Type B pancreatic cell (in vitro differentiated cells): ENCODE measurements around the gene VTI1B. TPM values are rescaled to one million over a fixed set of nuclear protein-coding genes. Genes with fewer than 3 reads are reported as not detected.
A peak's percentile ranks its signal among the peaks of the same experiment; 100 is the strongest.

Experiments used
- DNase-seq: peaks from one replicate; pipeline ENCODE4 v3.0.0; 2021; ENCODE audit warnings: mixed read lengths; ENCODE audit not compliant: unreplicated experiment; ENCODE audit errors: extremely low spot score
- H3K27ac Mint-ChIP-seq: 2 replicates; pipeline ENCODE4 v1.8.0; 2021; ENCODE audit warnings: mild to moderate bottlenecking, mixed read lengths
- H3K27me3 Mint-ChIP-seq: 2 replicates; pipeline ENCODE4 v1.8.0; 2021; ENCODE audit warnings: mixed read lengths
- H3K36me3 Mint-ChIP-seq: 2 replicates; pipeline ENCODE4 v1.8.0; 2021; ENCODE audit warnings: mixed read lengths
- H3K4me1 Mint-ChIP-seq: one replicate; pipeline ENCODE4 v1.8.0; 2021; ENCODE audit warnings: mixed read lengths; ENCODE audit not compliant: unreplicated experiment
- H3K4me3 Mint-ChIP-seq: 2 replicates; pipeline ENCODE4 v1.8.0; 2021; ENCODE audit warnings: mild to moderate bottlenecking, mixed read lengths
- H3K9me3 Mint-ChIP-seq: 2 replicates; pipeline ENCODE4 v1.8.0; 2021; ENCODE audit warnings: mixed read lengths
- total RNA-seq: library from RNA; stranded (reverse); gene quantifications from 2 replicates; pipeline ENCODE4 v1.2.1, GENCODE V29; 2021; ENCODE audit warnings: low replicate concordance
- TF ChIP-seq, protein P1 (sequence below): fragments of 200-600 bp; sonication (generic); conservative IDR thresholded peaks from 2 replicates; pipeline ENCODE4 v1.5.0; 2021; ENCODE audit warnings: antibody characterized with exemption, mild to moderate bottlenecking

The VTI1B gene
- total RNA-seq, 1 donor from 2014 or later = 92.0 TPM

DNA sequence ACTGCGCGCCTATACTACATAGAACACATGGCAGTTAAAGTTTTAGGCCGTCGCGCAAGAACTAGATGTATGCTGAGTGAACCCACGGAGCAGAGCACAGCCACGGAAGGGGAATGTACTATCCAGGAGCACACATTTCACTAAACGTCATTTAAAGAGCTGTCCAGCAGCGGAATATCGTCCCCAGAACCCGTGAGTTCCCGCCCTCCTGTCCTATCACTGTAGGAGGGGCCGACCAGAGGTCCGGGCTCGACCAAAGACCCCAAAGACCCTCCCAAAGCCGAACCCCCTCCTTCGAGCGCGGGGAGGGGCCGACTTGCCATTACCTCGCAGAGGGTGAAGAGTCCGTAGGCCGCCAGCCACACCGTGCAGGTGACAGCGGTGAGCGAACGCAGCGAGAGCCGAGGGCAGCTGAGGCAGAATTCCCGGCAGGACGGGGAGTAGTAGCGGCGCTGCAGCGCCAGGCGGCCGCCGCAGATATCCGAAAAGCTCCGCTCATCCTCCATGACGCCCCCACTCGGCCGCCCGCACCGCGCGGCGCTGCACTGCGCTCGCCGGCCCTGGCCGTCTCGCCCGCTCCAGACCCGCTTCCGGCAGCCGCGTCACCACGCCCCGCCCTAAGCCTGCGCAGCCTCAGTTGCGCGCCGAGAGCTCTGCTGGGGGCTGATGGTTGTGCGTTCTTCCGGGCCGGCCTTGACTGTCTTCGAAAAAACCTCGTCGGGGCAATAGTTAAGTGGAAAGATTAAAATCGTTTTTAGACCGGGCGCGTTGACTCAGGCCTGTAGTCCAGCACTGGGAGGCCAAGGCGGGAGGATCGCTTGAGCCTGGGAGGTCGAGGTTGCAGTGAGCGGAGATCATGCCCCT, 74.5 kb downstream of the VTI1B start, which contains the start of gene PIGH:
TSS of gene PIGH (minus strand) at position 571 of the 864 bp plus-strand sequence. CDS start at position 506, 65 bp downstream.
- Mint-ChIP-seq H3K4me3 (peak within 1 kb of the TSS; percentile 98), H3K27me3 (peaks cover 3% of the 10 kb centered on the region), H3K36me3 (peaks cover 11% of the 10 kb centered on the region), H3K4me1 (peaks cover 9% of the 10 kb centered on the region), H3K9me3 (no peaks in the 10 kb centered on the region), H3K27ac (peak within 1 kb of the TSS; percentile 94)
- TF ChIP-seq, protein P1, sequence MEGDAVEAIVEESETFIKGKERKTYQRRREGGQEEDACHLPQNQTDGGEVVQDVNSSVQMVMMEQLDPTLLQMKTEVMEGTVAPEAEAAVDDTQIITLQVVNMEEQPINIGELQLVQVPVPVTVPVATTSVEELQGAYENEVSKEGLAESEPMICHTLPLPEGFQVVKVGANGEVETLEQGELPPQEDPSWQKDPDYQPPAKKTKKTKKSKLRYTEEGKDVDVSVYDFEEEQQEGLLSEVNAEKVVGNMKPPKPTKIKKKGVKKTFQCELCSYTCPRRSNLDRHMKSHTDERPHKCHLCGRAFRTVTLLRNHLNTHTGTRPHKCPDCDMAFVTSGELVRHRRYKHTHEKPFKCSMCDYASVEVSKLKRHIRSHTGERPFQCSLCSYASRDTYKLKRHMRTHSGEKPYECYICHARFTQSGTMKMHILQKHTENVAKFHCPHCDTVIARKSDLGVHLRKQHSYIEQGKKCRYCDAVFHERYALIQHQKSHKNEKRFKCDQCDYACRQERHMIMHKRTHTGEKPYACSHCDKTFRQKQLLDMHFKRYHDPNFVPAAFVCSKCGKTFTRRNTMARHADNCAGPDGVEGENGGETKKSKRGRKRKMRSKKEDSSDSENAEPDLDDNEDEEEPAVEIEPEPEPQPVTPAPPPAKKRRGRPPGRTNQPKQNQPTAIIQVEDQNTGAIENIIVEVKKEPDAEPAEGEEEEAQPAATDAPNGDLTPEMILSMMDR = peak; percentile 79
- peak; percentile 92 for DNase-seq

Other genes starting within 250 kb of the VTI1B start
- gene TMEM229B, start 185.9 kb downstream of the VTI1B start, total RNA-seq = 2.1 and 2.7 TPM in 2 replicates
- gene PLEKHH1, start 141.3 kb downstream of the VTI1B start, total RNA-seq = 25.3 and 40.0 TPM in 2 replicates
- gene PIGH, start 74.4 kb downstream of the VTI1B start, total RNA-seq = 19.0 and 20.3 TPM in 2 replicates
- gene ARG2, start 54.7 kb downstream of the VTI1B start, total RNA-seq = 11.5 and 18.2 TPM in 2 replicates
- gene RDH11, start 21.1 kb upstream of the VTI1B start, total RNA-seq = 63.8 and 66.5 TPM in 2 replicates
- 2.6 and 3.3 TPM in 2 replicates for gene RDH12, start 27.3 kb upstream of the VTI1B start, total RNA-seq
- 33.8 and 36.6 TPM in 2 replicates for gene ZFYVE26, start 142.0 kb upstream of the VTI1B start, total RNA-seq
- 23.6 and 27.3 TPM in 2 replicates for gene RAD51B, start 145.1 kb upstream of the VTI1B start, total RNA-seq